GM19238 (cell line): ENCODE data around the gene APMAP.

ENCODE experiments used
- DNase-seq: peaks from one replicate; pipeline ENCODE4 v3.0.0; 2011; ENCODE audit warnings: low spot score; ENCODE audit not compliant: insufficient read length

APMAP gene

GRCh38 chr20:24992487-24993205 is at the start of gene APMAP:
APMAP (minus strand) TSS chr20:24992751; CDS start chr20:24992688, 63 bp downstream.
- peak; percentile 93 for DNase-seq

GRCh38 chr20:25041813-25042530 is 49.4 kb upstream of the APMAP start:
- no peak for DNase-seq

GRCh38 chr20:25040438-25040831 is 47.9 kb upstream of the APMAP start:
- DNase-seq: no peak

GRCh38 chr20:25039697-25040437 is 47.3 kb upstream of the APMAP start:
- DNase-seq: no peak

- no peak for DNase-seq
These were observed 46.1 kb upstream of the APMAP start for GRCh38 chr20:25038591-25039015.

- no peak for DNase-seq
These were observed 45.5 kb upstream of the APMAP start for GRCh38 chr20:25038103-25038410.

GRCh38 chr20:25037288-25038102 is 44.9 kb upstream of the APMAP start:
- DNase-seq: no peak

- DNase-seq: no peak
These were observed 43.9 kb upstream of the APMAP start for GRCh38 chr20:25036331-25036936.

GRCh38 chr20:25035921-25036320 is 43.4 kb upstream of the APMAP start:
- DNase-seq: no peak

- DNase-seq: no peak
These were observed 41.4 kb upstream of the APMAP start for GRCh38 chr20:25033924-25034300.

- DNase-seq: no peak
These were observed 40.8 kb upstream of the APMAP start for GRCh38 chr20:25033265-25033923.

- no peak for DNase-seq
These were observed 40.1 kb upstream of the APMAP start for GRCh38 chr20:25032478-25033264.

- no peak for DNase-seq
These were observed 39.5 kb upstream of the APMAP start for GRCh38 chr20:25032065-25032477.

- no peak for DNase-seq
These were observed 38.7 kb upstream of the APMAP start for GRCh38 chr20:25031241-25031640.

GRCh38 chr20:25030649-25031207 is 38.2 kb upstream of the APMAP start:
- DNase-seq: no peak

- no peak for DNase-seq
These were observed 37.6 kb upstream of the APMAP start for GRCh38 chr20:25030007-25030648.

GRCh38 chr20:25025986-25026605 is 33.5 kb upstream of the APMAP start:
- no peak for DNase-seq

- no peak for DNase-seq
These were observed 32.7 kb upstream of the APMAP start for GRCh38 chr20:25025091-25025861.
